Measurements from ENCODE around the gene EP300. TPM values are rescaled to one million over a fixed set of nuclear protein-coding genes. Genes with fewer than 3 reads are reported as not detected.
"Not testable (repeated sequence)": the region's sequence is repeated elsewhere in the genome, so short reads cannot be mapped to it uniquely, and the experiment has no call there.

Gene EP300
- total RNA-seq, 1 donor from 2014 or later: 115 TPM

- Mint-ChIP-seq H3K36me3 (ENCODE audit: low read depth, unreplicated experiment) (no peaks in the 10 kb centered on the region), H3K9me3 (ENCODE audit: unreplicated experiment) (no peaks in the 10 kb centered on the region), H3K4me3 (ENCODE audit: unreplicated experiment) (no peak overlapping the region), H3K27me3 (ENCODE audit: unreplicated experiment) (peaks cover 1% of the 10 kb centered on the region), H3K27ac (ENCODE audit: unreplicated experiment) (no peak overlapping the region), H3K4me1 (ENCODE audit: unreplicated experiment) (no peaks in the 10 kb centered on the region)
- no peak for TF ChIP-seq CTCF (IDR thresholded peaks at IDR 0.05; ENCODE audit: unreplicated experiment)
- DNase-seq (ENCODE audit: low spot score): no peak
These were observed 30.2 kb upstream of the EP300 start for GRCh38 chr22:41062146-41062545.

GRCh38 chr22:41064326-41064725, 28.1 kb upstream of the EP300 start:
- H3K4me1 Mint-ChIP-seq (ENCODE audit: unreplicated experiment); DNase-seq (ENCODE audit: low spot score); H3K36me3 Mint-ChIP-seq (ENCODE audit: low read depth, unreplicated experiment); H3K27ac Mint-ChIP-seq (ENCODE audit: unreplicated experiment); H3K9me3 Mint-ChIP-seq (ENCODE audit: unreplicated experiment); H3K4me3 Mint-ChIP-seq (ENCODE audit: unreplicated experiment); H3K27me3 Mint-ChIP-seq (ENCODE audit: unreplicated experiment): not testable (repeated sequence)

- DNase-seq (ENCODE audit: low spot score); H3K36me3 Mint-ChIP-seq (ENCODE audit: low read depth, unreplicated experiment); H3K4me1 Mint-ChIP-seq (ENCODE audit: unreplicated experiment); H3K9me3 Mint-ChIP-seq (ENCODE audit: unreplicated experiment); H3K4me3 Mint-ChIP-seq (ENCODE audit: unreplicated experiment); H3K27me3 Mint-ChIP-seq (ENCODE audit: unreplicated experiment); H3K27ac Mint-ChIP-seq (ENCODE audit: unreplicated experiment): not testable (repeated sequence)
These were observed 26.1 kb upstream of the EP300 start for GRCh38 chr22:41066341-41066740.

GRCh38 chr22:41067968-41068367, 24.4 kb upstream of the EP300 start:
- not testable (repeated sequence) for H3K27me3 Mint-ChIP-seq (ENCODE audit: unreplicated experiment); H3K4me1 Mint-ChIP-seq (ENCODE audit: unreplicated experiment); H3K4me3 Mint-ChIP-seq (ENCODE audit: unreplicated experiment); H3K9me3 Mint-ChIP-seq (ENCODE audit: unreplicated experiment); H3K36me3 Mint-ChIP-seq (ENCODE audit: low read depth, unreplicated experiment); DNase-seq (ENCODE audit: low spot score); H3K27ac Mint-ChIP-seq (ENCODE audit: unreplicated experiment)

GRCh38 chr22:41070665-41071331, 21.6 kb upstream of the EP300 start:
- Mint-ChIP-seq H3K4me1 (ENCODE audit: unreplicated experiment) (no peaks in the 10 kb centered on the region), H3K9me3 (ENCODE audit: unreplicated experiment) (no peaks in the 10 kb centered on the region), H3K36me3 (ENCODE audit: low read depth, unreplicated experiment) (no peaks in the 10 kb centered on the region), H3K27me3 (ENCODE audit: unreplicated experiment) (peaks cover 2% of the 10 kb centered on the region), H3K27ac (ENCODE audit: unreplicated experiment) (no peak overlapping the region), H3K4me3 (ENCODE audit: unreplicated experiment) (no peak overlapping the region)
- no peak for DNase-seq (ENCODE audit: low spot score)
- no peak for TF ChIP-seq CTCF (IDR thresholded peaks at IDR 0.05; ENCODE audit: unreplicated experiment)

- no peak overlapping the region for H3K4me3 Mint-ChIP-seq (ENCODE audit: unreplicated experiment)
- H3K4me1 Mint-ChIP-seq (ENCODE audit: unreplicated experiment): peaks cover 5% of the 10 kb centered on the region
- H3K36me3 Mint-ChIP-seq (ENCODE audit: low read depth, unreplicated experiment): no peaks in the 10 kb centered on the region
- no peaks in the 10 kb centered on the region for H3K27me3 Mint-ChIP-seq (ENCODE audit: unreplicated experiment)
- no peak for TF ChIP-seq CTCF (IDR thresholded peaks at IDR 0.05; ENCODE audit: unreplicated experiment)
- DNase-seq (ENCODE audit: low spot score): no peak
- no peak overlapping the region for H3K27ac Mint-ChIP-seq (ENCODE audit: unreplicated experiment)
- H3K9me3 Mint-ChIP-seq (ENCODE audit: unreplicated experiment): no peaks in the 10 kb centered on the region
These were observed 18.3 kb upstream of the EP300 start for GRCh38 chr22:41074061-41074460.
